ENCODE data around the gene RABGAP1L.

DNA sequence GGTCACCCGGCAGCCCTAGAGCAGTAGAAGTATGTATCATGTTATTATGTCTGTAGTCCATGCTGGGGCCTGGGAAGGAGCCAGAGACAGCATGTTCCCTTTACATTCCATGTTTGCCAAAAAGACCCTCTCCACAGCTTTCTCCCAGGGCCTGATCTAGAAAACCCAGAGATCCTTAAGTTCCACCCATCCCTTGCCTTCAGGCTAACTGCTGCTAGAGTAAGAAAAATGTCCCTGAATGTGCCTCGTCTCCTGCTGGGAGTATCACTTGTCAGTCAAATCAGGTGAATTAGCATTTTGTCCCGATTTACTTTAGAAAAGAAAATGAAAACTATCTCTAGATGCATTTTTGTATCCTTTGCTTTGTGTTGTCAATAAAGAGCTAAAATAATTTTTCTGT, 877.2 kb downstream of the RABGAP1L start:
- TF ChIP-seq POLR2AphosphoS5 (IDR thresholded peaks at IDR 0.05; ENCODE audit: low read depth, low read length) (no peak), POLR2A (IDR thresholded peaks at IDR 0.05; ENCODE audit: low read depth, low read length) (no peak)

Measured in GM12892 (cell line).